Measurements from ENCODE around the gene TM9SF4. TPM values are rescaled to one million over a fixed set of nuclear protein-coding genes. Genes with fewer than 3 reads are reported as not detected.

Gene TM9SF4, protein sequence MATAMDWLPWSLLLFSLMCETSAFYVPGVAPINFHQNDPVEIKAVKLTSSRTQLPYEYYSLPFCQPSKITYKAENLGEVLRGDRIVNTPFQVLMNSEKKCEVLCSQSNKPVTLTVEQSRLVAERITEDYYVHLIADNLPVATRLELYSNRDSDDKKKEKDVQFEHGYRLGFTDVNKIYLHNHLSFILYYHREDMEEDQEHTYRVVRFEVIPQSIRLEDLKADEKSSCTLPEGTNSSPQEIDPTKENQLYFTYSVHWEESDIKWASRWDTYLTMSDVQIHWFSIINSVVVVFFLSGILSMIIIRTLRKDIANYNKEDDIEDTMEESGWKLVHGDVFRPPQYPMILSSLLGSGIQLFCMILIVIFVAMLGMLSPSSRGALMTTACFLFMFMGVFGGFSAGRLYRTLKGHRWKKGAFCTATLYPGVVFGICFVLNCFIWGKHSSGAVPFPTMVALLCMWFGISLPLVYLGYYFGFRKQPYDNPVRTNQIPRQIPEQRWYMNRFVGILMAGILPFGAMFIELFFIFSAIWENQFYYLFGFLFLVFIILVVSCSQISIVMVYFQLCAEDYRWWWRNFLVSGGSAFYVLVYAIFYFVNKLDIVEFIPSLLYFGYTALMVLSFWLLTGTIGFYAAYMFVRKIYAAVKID
- polyA plus RNA-seq (2013, experiment 1 of 2; ENCODE audit: insufficient read length): 48.8 TPM
- 49.4 TPM for polyA plus RNA-seq (2013, experiment 2 of 2; ENCODE audit: insufficient read length)

DNA sequence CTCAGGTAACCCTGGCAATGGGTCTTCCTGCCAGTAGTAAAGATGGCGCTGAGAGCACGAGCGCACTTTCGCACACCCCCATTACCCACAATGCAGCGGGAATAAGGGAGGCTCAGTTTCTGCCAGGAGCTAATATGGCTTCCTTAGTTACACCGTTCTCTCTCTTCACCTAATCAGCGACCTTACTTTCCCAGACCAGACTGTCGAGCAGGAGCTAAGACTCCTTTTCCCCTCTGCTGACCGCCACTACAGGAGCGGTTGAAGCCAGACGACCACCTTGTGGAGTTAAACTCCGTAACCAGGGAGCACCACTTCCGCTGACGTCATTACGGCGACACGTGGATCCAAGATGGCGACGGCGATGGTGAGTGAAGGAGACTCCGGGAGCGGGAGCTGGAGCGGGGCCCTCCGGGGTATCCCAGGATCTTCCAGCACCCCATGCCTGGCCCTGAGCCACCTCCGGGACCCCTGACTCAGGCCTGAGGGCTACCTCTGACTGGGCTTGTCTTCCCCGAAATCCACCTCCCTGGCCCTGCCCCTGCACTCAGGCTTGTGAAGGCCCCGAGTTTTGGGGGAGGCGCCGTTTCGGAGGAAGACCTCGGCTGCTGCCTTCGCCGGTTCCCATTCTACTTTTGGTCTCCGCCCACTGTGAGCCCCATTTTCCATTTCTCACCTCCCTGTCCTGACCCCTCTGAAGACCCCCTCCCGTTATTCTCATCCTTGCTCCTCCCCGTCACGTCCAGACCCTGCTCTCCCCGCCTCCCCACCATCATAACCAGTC is at the start of gene TM9SF4:
Gene TM9SF4, plus strand, starts transcription at position 323 of the 781 bp plus-strand sequence. Its CDS starts 27 bp downstream, at position 350.
- peak; percentile 96 for DNase-seq

DNA sequence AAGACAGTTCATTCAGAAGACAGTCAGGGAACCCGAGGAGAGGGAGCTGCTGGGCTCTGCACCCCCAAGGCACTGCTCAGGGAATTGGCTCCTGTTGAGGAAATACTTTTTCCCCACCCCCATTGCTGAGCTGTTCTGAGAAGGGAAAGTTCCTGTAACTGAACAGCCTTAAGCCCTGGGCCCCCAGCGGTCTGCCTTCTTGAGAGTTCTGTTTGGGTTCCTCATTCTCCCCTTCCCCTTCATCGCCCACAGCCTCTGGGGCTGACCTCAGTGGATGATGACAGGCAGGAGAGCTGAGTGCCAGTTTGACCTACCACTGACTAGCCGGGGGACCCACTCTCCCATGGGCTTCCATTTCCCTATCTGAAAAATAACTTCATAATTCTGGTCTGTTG is 46.7 kb upstream of the TM9SF4 start:
- no peak for DNase-seq

DNA sequence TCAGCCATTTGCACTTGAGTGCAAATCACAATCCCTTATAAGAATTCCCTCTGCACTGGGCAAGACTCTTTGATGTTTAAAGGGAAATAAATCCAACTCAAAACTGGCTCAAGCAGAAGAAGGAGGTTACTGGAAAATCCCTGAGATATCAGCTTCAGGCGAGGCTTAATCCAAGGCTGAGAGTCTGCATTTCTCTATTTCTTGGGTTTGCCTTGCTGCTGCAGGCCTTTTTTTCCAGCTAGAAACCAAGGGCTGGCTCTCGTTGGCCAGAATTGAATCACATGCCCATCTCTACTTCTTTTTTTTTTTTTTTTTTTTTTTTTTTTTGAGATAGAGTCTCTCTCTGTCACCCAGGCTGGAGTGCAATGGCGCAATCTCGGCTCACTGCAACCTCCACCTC is 45.8 kb upstream of the TM9SF4 start:
- DNase-seq: no peak

DNA sequence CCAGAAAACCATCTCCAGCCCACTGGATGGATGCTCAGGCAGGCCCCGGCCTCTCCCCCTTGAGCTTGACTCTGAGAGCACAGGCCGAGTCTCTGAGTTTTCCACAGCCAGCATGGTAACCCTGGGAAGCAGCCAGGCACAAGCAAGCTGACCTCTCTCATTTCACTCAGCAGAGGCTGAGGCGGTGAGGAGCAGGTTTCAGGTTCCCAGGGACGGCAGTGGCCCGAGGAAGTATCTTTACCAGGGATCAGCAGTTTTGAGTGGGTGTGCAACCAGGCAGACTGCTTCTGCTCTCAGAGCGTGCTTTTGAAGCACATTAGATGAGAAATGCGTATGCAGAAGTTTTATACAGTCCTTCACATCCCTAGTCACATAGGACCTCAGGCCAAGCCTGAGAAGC is 44.8 kb upstream of the TM9SF4 start:
- DNase-seq: no peak

DNA sequence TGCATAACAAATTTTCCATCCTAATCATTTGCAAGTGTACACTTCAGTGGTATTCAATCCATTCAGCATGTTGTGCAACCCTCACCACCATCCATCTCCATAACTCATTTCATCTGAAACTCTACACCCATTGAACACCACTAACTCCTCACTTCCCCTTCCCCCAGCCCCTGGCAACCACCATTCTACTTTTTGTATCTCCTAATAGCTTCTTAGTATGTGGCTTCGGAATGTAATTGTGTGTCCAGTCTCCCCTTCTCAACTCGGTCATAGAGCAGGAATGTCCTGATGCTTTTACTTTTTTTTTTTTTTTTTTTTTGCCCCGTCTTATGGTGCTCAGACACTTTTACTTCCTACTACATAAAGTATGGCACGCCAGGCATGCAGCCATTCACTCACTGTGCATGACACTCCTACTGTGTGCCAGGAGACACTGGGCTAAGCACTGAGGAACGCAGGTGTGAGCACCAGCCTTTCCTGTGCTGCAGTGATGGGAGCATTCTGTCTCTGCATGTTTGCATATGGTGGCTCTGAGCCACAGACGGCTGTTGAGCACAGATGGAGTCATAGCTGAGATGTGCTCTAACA is 42.2 kb upstream of the TM9SF4 start:
- DNase-seq: peak; percentile 97

DNA sequence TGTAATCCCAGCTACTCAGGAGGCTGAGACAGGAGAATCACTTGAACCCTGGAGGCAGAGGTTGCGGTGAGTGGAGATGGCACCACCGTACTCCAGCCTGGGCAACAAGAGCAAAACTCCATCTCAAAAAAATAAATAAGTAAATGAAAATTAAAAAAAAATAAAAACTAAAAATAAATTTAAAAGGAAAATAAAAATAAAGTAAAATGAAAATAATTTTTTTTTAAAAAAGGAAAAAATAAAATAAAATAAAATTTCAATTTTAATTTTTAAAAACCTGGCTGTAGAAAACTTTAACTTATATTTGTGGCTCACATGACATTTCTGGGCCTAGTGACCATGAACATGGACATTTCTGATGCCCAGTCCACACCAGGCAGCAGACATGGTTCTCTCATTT is 41.3 kb upstream of the TM9SF4 start:
- DNase-seq: no peak

DNA sequence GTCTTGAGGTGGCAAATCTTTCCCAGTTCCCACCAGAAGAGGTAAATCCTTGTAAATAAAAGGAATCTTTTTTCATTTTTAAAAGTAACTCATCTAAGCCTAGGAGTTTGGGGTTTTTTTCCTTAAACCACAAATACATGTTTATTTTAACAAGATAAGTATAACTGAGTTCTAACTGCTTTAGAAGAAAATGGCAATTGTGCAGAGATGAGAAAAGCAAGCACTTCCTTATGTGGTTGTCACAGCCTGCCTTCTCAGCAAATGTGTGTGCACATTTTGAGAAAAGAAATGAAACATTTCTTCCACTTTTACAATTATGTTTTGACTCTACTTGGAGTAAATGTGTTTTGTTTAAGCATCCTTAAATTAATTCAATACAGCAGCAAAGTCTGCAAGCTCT is 39.8 kb upstream of the TM9SF4 start:
- no peak for DNase-seq

DNA sequence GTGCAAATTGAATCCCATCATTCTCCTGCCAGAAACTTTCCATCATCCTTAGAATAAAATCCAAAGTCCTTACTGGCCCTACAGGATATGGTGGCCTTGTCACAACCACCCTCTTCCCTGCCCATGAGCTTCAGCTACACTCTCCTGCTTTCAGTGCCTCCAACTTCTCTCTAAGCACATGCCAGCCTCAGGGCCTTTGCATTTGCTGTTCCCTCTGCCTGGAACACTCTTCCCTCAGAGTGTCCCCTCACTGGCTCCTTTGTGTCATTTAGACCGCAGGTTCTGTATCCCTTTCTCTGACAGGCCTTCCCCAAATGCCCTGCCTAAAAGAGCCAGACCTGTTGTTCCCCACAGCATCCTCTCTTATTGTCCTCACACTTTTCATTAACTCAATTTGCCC is 39.2 kb upstream of the TM9SF4 start:
- DNase-seq: no peak

DNA sequence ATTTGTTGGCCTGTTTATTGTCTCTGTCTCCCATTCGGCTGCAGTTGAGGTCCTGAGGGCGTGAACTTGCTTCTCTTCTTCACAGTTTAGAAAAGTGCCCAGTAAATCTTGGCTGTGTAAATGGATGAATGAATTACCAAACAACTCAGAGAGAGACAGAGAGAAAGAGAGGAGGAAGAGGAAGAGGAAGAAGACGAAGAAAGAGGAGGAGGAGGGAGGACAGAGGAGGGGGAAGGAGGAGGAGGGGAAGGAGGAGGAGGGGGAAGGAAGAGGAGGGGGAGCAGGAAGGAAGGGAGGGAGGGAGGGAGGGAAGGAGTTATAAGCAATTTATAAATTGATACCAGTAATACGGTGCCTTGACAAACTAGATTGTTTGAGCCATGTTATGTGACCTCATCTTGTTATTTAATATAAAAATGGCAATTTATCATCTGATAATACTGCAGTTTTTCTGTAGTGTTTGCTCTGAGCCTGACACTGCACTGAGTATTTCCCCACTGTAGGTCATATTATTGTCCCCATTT is 38.8 kb upstream of the TM9SF4 start:
- DNase-seq: no peak

DNA sequence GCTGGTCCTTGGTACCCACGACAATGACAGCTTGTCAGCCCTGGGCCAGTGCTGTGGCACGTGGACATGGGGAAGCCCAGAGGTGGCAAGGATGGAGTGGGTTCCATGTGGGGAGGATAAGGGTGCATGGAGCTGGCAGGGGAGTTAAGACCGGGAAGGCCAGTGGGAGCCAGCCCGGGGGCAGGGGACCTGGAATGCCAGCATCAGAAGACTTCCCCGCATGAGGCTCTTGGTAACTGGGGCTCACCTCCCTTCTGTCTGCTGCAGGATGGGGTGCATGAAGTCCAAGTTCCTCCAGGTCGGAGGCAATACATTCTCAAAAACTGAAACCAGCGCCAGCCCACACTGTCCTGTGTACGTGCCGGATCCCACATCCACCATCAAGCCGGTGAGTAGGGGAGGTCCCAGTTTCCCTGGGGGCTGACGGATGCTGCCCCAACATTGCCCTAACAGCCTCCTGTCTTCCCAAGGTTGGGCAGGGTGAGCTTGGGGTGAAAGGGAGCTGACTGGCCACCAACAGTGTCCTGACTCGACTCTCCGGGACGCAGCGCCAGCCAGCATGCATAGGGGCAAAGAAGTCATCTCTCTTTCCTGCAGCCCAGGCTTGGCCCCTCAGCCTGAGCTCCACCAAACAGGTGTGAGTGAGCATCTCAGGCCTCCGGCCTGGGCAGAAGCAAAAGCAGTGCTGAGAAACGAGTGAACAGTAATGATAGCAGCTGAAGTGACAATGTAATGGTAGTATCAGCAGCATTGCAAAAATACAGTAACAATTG is 37.9 kb upstream of the TM9SF4 start:
- no peak for DNase-seq

DNA sequence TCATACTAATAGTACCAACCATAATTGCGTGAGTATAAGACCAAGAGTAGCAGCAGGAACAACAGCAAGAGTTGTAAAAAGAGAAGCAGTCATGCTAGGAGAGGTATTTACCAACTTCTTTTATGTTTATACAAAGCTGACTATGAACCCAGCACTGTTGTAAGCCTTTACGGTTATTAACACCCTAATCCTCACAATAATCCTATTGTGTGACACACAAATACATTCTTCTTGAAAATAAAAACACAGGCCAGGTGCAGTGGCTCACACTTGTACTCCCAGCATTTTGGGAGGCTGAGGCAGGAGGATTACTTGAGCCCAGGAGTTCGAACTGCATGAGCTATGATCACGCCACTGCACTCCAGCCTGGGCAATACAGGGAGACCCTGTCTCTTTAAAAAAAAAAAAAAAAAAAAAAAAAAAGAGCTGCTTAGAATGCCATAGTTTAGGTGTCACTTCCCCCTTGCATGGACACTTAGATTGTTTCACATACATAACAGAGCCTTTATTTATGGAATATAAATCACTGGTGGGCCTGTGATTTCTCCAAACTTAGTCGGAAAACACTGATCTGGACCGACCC is 37.3 kb upstream of the TM9SF4 start:
- peak; percentile 54 for DNase-seq

DNA sequence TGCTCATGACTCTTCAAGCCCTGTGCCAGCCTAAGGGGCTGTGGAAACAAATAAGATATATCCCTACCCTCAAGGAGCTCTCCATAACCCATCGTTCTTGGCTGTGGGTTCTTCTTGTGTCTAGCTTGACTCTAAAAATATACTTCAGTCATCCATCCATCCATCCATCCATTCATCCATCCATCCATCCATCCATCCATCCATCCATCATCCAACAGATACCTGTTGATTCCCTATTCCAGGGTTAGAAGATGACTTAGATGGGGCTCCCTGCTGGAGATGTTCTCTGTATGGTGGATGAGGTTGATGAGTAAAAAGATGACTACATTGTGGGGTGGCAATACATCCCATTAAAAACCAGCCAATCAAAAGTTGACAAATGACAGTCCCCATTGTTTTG is 34.0 kb upstream of the TM9SF4 start:
- DNase-seq: no peak

DNA sequence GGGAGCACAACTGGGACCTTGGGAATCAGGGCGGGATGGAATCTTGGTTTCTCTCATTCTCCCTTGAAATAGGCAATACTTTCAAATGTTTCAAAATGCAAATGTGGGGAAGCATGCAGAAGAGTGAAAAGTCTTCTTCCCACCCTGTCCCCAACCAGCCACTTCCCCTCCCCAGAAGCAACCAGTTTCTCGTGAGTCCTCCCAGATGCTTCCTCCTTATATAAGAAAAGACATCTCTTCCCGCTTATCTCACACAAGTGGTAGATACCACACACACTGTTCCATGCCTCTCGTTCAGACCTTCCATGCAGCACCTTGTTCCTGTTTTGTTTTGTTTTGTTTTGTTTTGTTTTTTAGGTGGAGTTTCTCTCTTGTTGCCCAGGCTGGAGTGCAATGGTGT is 32.3 kb upstream of the TM9SF4 start:
- no peak for DNase-seq

DNA sequence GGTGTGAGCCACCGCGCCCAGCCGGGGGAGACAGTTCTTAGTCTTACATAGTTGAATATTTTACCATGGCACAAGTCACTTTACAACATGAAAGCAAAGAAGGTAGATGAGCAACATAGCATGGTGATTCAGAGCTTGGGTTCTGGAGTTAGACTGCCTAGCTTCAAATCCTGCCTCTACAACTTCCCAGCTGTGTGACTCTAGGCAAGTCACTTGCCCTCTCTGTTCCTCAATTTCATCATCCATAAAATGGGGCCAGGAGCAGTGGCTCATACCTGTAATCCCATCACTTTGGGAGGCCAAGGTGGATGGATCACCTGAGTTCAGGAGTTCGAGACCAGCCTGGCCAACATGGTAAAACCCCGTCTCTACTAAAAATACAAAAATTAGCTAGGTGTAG is 31.2 kb upstream of the TM9SF4 start:
- no peak for DNase-seq

DNA sequence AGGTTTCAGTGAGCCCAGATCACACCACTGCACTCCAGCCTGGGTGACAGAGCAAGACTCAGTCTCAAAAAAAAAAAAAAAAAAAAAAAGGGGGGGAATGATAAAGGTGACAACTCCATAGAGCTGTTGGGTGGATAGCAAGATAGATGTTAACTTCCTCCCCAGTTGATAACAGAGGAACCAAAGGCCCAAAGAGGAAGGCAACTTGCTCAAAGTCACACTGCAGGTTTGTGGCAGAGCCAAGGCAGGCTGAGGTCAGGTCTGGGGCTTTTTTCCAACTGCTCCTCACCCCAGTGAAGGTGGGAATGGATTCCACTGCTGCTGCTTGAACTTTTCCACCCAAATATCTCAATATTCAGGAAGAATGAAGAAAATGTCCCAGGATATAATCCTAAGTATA is 30.7 kb upstream of the TM9SF4 start:
- no peak for DNase-seq

DNA sequence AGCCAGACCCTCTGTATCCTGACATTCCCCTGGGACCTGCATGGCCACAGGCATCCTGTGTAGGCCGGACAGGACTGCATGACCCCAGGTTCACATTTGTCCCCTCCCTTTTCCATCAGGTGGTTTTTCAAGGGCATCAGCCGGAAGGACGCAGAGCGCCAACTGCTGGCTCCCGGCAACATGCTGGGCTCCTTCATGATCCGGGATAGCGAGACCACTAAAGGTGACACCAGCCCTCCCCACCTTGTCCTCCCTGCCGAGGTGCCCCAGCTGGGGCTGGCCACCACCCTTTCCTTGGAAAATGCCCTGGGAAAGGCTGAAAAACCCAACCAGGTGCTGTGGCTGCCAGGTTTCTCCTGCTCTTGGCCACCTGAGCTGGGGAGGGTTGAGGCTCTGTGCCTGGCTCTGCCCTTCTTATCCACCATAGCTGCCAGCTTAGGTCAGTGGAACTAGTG is 29.8 kb upstream of the TM9SF4 start:
- DNase-seq: no peak

DNA sequence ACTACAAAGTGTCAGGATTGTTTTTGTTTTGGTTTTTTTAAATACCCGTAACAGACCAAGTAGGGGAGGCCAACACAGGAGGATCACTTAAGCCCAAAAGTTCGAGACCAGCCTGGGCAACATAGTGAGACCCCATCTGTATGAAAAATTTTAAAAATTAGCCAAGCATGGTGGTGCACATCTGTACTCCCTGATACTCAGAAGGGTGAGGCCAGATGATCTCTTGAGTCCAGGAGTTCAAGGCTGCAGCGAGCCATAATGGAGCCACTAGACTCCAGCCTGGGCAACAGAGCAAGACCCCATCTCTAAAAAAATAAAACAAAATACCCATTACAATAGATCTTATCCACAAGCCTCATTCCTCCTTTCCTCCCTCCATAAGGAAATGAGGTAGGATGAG is 28.7 kb upstream of the TM9SF4 start:
- no peak for DNase-seq

DNA sequence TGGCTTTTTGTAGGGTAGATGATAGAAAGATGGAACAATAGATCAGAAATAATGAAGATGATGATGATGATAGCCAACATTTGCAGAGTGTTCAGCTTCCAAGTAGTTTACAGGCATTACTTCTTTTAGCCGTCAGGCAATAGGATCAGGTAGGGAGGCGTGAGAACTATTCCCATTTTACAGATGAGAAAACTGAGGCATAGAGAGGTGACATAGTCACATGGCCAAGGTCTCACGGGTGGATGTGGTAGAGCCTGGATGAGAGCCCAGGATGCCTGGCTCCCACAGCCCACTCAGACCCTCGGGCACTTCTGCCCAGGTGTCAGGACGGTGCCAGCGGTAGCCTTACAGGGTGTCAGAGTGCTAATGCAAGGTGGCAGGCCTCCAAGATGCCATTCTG is 26.0 kb upstream of the TM9SF4 start:
- no peak for DNase-seq

DNA sequence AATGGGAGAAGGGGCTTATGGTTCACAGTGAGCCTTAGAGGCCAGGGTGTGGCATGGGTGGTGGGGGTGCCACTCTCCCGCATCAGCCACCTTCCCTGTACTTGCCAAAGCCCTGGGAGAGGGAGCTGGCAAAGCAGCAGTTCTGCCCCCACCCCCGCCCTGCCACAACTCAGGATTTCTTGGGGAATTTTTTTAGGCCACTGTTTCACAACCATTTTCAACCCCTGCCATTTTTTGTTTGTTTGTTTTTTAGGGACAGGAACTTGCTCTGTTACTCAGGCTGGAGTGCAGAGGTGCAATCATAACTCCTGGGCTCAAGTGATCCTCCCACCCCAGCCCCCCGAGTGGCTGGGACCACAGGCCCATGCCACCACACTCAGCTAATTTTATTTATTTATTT is 22.4 kb upstream of the TM9SF4 start:
- no peak for DNase-seq

DNA sequence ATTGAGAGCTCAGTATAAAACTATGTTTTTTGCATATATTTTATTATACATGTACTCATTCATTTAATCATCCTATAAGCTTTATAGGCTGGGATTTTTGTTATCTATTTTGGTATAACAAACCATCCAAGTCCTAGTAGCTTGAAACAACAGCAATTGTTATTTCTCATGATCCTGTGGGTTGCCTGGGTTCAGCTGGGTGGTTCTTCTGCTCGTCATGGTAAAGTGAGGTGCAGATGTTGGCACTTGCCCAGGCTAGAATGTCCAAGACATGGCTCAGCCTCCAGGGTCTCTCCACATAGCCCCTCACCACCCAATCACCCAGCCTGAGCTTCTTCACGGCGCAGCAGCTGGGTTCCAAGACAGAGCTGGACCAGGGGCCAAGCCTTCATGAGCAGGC is 20.8 kb upstream of the TM9SF4 start:
- no peak for DNase-seq

DNA sequence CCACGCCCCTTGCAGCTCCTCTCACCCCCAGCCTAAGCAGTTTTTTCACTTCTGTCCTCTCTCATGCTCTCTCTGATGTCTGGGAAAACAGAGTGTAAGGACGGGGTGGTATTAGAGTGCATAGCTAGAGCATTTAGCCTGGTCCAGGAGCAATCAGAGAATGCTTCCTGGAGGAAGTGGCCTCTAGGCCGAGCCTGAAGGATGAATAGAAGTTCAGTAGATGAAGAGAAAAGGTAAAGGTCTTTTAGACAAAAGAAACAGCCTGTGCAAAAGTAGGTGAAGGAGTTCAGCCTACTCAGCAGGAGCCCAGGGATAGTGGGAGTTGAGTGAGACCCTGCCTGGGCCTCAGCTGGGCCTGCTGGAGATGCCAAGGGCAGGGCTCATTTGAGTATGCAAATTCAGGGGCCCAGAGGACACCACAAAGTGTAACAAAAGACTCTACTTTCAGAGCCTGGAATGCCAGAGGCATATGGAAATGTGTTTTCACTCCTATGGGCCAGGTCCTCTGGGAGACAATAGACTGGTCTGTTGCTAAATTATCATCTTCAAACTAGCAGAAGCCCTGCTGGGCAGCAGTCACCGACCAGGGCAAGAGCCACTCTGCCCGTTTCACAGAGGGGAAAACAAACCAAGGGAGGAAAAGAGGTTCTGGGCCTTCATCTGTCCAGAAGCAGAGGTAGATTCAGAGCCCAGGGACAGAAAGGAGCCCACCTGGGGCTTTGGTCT is 19.7 kb upstream of the TM9SF4 start:
- no peak for DNase-seq
